WTC11 (cell line): ENCODE measurements around the gene ETFB. TPM values are rescaled to one million over a fixed set of nuclear protein-coding genes. Genes with fewer than 3 reads are reported as not detected.

Source experiments
- ATAC-seq: fragments of 200-7000 bp; cut with Tn5 transposase; 2 replicates; pipeline ENCODE4 v1.10.0; 2021; ENCODE audit warnings: mild to moderate bottlenecking, moderate library complexity
- CTCF ChIA-PET: fragments of 300-600 bp; sonication (Branson Sonifier 250); formaldehyde crosslinking; loops from one replicate; lab custom pipeline; 2021; ENCODE audit warnings: antibody characterized with exemption; lab: Charles Lee
- POLR2A ChIA-PET: fragments of 350-600 bp; sonication (Branson Sonifier 250); formaldehyde crosslinking; loops from one replicate; lab custom pipeline; 2021; ENCODE audit warnings: antibody characterized with exemption; lab: Charles Lee
- DNase-seq: peaks from one replicate; pipeline ENCODE4 v3.0.0; 2021; ENCODE audit warnings: low spot score
- H3K27ac Mint-ChIP-seq: 2 replicates; pipeline ENCODE4 v1.8.0; 2021; ENCODE audit warnings: mixed read lengths
- H3K27me3 Mint-ChIP-seq: 2 replicates; pipeline ENCODE4 v1.8.0; 2021; ENCODE audit warnings: low read depth, mild to moderate bottlenecking, moderate library complexity, mixed read lengths
- H3K36me3 Mint-ChIP-seq: 2 replicates; pipeline ENCODE4 v1.8.0; 2021; ENCODE audit warnings: mixed read lengths
- H3K4me1 Mint-ChIP-seq: 2 replicates; pipeline ENCODE4 v1.8.0; 2022; ENCODE audit warnings: mixed read lengths
- H3K4me3 Mint-ChIP-seq: 2 replicates; pipeline ENCODE4 v1.8.0; 2021; ENCODE audit warnings: mild to moderate bottlenecking, moderate library complexity, mixed read lengths
- H3K9me3 Mint-ChIP-seq: 2 replicates; pipeline ENCODE4 v1.8.0; 2021; ENCODE audit warnings: mixed read lengths
- ATF1 ChIP-seq: sonication (generic); formaldehyde crosslinking; IDR thresholded peaks from 2 replicates; pipeline ENCODE4 v1.8.1; 2023; ENCODE audit warnings: mild to moderate bottlenecking, moderate library complexity, missing genetic modification reagents
- FOXK1 ChIP-seq: sonication (generic); formaldehyde crosslinking; IDR thresholded peaks from 2 replicates; pipeline ENCODE4 v1.8.0; 2022; ENCODE audit warnings: mild to moderate bottlenecking, moderate library complexity, missing genetic modification reagents
- GABPB1 ChIP-seq: sonication (generic); formaldehyde crosslinking; IDR thresholded peaks from 2 replicates; pipeline ENCODE4 v1.8.1; 2023; ENCODE audit warnings: mild to moderate bottlenecking, missing genetic modification reagents
- SMAD4 ChIP-seq: sonication (generic); formaldehyde crosslinking; IDR thresholded peaks from 2 replicates; pipeline ENCODE4 v1.8.0; 2022; ENCODE audit warnings: mild to moderate bottlenecking, missing genetic modification reagents
- ZNF121 ChIP-seq: sonication (generic); formaldehyde crosslinking; IDR thresholded peaks from 2 replicates; pipeline ENCODE4 v1.8.0; 2023; ENCODE audit warnings: missing genetic modification reagents
- total RNA-seq: library from RNA; stranded (reverse); gene quantifications from 3 replicates; pipeline ENCODE4 v1.2.3, GENCODE V29; 2021
- TF ChIP-seq, protein P1 (sequence below): sonication (generic); formaldehyde crosslinking; IDR thresholded peaks from 2 replicates; pipeline ENCODE4 v1.8.1; 2022; ENCODE audit warnings: mild to moderate bottlenecking, moderate library complexity, missing genetic modification reagents
- TF ChIP-seq, protein P2 (sequence below): sonication (generic); formaldehyde crosslinking; conservative IDR thresholded peaks from 2 replicates; pipeline ENCODE4 v1.8.1; 2023; ENCODE audit warnings: mild to moderate bottlenecking, low read depth, missing genetic modification reagents, moderate library complexity
- TF ChIP-seq, protein P3 (sequence below): sonication (generic); formaldehyde crosslinking; IDR thresholded peaks from 2 replicates; pipeline ENCODE4 v1.8.1; 2022; ENCODE audit warnings: low read depth, mild to moderate bottlenecking, moderate library complexity, missing genetic modification reagents, borderline replicate concordance
- TF ChIP-seq, protein P4 (sequence below): sonication (generic); formaldehyde crosslinking; IDR thresholded peaks from 2 replicates; pipeline ENCODE4 v1.8.0; 2022; ENCODE audit warnings: mild to moderate bottlenecking, missing genetic modification reagents
- TF ChIP-seq, protein P5 (sequence below): sonication (generic); formaldehyde crosslinking; IDR thresholded peaks from 2 replicates; pipeline ENCODE4 v1.8.1; 2022; ENCODE audit warnings: missing genetic modification reagents, borderline replicate concordance
- TF ChIP-seq, protein P6 (sequence below): fragments of 250-450 bp; sonication (Bioruptor Pico); IDR thresholded peaks from 2 replicates; pipeline ENCODE4 v1.9.0; 2021; ENCODE audit warnings: mild to moderate bottlenecking, borderline replicate concordance
- TF ChIP-seq, protein P7 (sequence below): sonication (generic); formaldehyde crosslinking; IDR thresholded peaks from 2 replicates; pipeline ENCODE4 v1.8.1; 2023; ENCODE audit warnings: mild to moderate bottlenecking, moderate library complexity, missing genetic modification reagents

ETFB gene
- total RNA-seq, 1 experiment from 2014 or later = 60.6 TPM

DNA sequence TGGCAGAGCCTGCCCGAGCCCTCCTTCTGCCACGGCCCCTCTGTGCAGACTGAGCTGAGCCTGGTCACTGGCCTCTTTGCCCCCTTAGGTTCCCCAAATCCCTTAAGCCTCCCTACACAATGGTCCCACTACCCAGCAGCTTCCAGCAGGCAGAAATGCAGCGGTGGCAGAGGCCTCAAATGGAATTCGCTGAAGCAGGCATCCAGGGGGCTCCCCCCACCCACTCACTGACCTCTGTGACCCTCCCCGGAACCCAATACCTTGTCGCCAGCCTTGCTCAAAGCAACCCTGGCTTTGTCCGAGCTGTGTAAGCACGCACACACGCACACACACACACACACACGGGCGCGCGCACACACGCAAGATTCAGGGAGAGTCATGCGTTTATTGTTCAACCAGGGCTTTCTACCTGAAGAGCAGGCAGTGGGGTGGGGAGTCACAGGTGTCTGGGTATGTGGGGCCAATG is 21.8 kb upstream of the ETFB start, which contains the start of gene LIM2:
TSS of gene LIM2 (minus strand) at position 51 of the 466 bp plus-strand sequence. CDS start 531 bp downstream, outside the sequence.
- Mint-ChIP-seq H3K36me3 (no peaks in the 10 kb centered on the region), H3K4me3 (no peak within 1 kb of the TSS), H3K27me3 (peaks cover 2% of the 10 kb centered on the region), H3K9me3 (no peaks in the 10 kb centered on the region), H3K4me1 (peaks cover 19% of the 10 kb centered on the region), H3K27ac (no peak within 1 kb of the TSS)
- POLR2A ChIA-PET = interaction anchor here (1.0 kb wide), 1 partner anchor 20 kb away, joined by 4 read pairs; no protein-coding TSS in a partner anchor
- DNase-seq = no peak
- CTCF ChIA-PET = interaction anchor here (1.0 to 1.5 kb wide), 3 partner anchors 10 to 92 kb away, joined by 3 to 4 read pairs (median 3); no protein-coding TSS in a partner anchor
- ATAC-seq = no peak
- TF ChIP-seq, protein P1, sequence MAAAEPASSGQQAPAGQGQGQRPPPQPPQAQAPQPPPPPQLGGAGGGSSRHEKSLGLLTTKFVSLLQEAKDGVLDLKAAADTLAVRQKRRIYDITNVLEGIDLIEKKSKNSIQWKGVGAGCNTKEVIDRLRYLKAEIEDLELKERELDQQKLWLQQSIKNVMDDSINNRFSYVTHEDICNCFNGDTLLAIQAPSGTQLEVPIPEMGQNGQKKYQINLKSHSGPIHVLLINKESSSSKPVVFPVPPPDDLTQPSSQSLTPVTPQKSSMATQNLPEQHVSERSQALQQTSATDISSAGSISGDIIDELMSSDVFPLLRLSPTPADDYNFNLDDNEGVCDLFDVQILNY (CRISPR knock-in tag) = no peak
- TF ChIP-seq ZNF121 (no peak), FOXK1 (CRISPR knock-in tag) (no peak), GABPB1 (CRISPR knock-in tag) (peak; percentile 73; the same call in 1 of the 2 replicates), ATF1 (CRISPR knock-in tag) (no peak)
- TF ChIP-seq, protein P2, sequence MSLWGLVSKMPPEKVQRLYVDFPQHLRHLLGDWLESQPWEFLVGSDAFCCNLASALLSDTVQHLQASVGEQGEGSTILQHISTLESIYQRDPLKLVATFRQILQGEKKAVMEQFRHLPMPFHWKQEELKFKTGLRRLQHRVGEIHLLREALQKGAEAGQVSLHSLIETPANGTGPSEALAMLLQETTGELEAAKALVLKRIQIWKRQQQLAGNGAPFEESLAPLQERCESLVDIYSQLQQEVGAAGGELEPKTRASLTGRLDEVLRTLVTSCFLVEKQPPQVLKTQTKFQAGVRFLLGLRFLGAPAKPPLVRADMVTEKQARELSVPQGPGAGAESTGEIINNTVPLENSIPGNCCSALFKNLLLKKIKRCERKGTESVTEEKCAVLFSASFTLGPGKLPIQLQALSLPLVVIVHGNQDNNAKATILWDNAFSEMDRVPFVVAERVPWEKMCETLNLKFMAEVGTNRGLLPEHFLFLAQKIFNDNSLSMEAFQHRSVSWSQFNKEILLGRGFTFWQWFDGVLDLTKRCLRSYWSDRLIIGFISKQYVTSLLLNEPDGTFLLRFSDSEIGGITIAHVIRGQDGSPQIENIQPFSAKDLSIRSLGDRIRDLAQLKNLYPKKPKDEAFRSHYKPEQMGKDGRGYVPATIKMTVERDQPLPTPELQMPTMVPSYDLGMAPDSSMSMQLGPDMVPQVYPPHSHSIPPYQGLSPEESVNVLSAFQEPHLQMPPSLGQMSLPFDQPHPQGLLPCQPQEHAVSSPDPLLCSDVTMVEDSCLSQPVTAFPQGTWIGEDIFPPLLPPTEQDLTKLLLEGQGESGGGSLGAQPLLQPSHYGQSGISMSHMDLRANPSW = no peak

DNA sequence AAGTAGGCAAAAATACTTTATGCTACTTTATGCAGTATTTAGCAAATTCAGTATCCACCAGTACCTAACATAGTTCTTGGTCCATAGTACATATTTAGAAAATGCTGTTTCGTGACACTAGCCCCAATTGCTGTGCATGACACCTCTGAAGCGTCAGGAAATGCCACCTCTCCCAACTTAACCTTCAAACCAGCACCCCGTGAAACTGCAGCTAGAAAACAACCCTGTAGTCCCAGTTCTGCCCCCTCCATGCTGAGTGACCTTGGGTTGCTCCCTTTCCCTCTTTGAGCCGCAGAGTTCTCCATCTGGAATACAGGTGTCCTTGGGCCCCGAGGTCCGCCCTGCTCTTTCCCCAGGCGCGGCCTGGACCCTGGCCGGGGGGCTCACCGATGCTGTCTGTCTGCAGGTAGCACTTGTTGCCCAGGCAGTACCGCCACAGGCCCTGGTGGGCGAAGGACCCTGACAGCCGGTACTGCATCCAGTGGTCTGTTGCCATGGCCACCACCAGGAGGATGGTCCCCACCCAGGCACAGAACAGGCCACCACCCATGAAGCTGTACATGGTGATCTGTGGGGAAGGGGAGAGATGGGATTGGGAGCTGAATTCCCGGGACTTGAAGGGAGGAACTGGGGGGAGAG is 20.8 kb upstream of the ETFB start:
- ATAC-seq (no peak), DNase-seq (no peak)
- Mint-ChIP-seq H3K27ac (no peak overlapping the region), H3K27me3 (peaks cover 2% of the 10 kb centered on the region), H3K4me1 (peaks cover 17% of the 10 kb centered on the region), H3K36me3 (no peaks in the 10 kb centered on the region; the same call in 1 of the 2 replicates), H3K9me3 (peaks cover 6% of the 10 kb centered on the region)
- TF ChIP-seq, protein P3, sequence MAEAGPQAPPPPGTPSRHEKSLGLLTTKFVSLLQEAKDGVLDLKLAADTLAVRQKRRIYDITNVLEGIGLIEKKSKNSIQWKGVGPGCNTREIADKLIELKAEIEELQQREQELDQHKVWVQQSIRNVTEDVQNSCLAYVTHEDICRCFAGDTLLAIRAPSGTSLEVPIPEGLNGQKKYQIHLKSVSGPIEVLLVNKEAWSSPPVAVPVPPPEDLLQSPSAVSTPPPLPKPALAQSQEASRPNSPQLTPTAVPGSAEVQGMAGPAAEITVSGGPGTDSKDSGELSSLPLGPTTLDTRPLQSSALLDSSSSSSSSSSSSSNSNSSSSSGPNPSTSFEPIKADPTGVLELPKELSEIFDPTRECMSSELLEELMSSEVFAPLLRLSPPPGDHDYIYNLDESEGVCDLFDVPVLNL (CRISPR knock-in tag) = no peak
- TF ChIP-seq SMAD4 (CRISPR knock-in tag) = no peak
- TF ChIP-seq, protein P4, sequence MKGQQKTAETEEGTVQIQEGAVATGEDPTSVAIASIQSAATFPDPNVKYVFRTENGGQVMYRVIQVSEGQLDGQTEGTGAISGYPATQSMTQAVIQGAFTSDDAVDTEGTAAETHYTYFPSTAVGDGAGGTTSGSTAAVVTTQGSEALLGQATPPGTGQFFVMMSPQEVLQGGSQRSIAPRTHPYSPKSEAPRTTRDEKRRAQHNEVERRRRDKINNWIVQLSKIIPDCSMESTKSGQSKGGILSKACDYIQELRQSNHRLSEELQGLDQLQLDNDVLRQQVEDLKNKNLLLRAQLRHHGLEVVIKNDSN (CRISPR knock-in tag) = no peak
- TF ChIP-seq, protein P5, sequence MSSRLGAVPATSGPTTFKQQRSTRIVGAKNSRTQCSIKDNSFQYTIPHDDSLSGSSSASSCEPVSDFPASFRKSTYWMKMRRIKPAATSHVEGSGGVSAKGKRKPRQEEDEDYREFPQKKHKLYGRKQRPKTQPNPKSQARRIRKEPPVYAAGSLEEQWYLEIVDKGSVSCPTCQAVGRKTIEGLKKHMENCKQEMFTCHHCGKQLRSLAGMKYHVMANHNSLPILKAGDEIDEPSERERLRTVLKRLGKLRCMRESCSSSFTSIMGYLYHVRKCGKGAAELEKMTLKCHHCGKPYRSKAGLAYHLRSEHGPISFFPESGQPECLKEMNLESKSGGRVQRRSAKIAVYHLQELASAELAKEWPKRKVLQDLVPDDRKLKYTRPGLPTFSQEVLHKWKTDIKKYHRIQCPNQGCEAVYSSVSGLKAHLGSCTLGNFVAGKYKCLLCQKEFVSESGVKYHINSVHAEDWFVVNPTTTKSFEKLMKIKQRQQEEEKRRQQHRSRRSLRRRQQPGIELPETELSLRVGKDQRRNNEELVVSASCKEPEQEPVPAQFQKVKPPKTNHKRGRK = no peak
- TF ChIP-seq, protein P6, sequence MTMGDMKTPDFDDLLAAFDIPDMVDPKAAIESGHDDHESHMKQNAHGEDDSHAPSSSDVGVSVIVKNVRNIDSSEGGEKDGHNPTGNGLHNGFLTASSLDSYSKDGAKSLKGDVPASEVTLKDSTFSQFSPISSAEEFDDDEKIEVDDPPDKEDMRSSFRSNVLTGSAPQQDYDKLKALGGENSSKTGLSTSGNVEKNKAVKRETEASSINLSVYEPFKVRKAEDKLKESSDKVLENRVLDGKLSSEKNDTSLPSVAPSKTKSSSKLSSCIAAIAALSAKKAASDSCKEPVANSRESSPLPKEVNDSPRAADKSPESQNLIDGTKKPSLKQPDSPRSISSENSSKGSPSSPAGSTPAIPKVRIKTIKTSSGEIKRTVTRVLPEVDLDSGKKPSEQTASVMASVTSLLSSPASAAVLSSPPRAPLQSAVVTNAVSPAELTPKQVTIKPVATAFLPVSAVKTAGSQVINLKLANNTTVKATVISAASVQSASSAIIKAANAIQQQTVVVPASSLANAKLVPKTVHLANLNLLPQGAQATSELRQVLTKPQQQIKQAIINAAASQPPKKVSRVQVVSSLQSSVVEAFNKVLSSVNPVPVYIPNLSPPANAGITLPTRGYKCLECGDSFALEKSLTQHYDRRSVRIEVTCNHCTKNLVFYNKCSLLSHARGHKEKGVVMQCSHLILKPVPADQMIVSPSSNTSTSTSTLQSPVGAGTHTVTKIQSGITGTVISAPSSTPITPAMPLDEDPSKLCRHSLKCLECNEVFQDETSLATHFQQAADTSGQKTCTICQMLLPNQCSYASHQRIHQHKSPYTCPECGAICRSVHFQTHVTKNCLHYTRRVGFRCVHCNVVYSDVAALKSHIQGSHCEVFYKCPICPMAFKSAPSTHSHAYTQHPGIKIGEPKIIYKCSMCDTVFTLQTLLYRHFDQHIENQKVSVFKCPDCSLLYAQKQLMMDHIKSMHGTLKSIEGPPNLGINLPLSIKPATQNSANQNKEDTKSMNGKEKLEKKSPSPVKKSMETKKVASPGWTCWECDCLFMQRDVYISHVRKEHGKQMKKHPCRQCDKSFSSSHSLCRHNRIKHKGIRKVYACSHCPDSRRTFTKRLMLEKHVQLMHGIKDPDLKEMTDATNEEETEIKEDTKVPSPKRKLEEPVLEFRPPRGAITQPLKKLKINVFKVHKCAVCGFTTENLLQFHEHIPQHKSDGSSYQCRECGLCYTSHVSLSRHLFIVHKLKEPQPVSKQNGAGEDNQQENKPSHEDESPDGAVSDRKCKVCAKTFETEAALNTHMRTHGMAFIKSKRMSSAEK (CRISPR knock-in tag) = no peak
- TF ChIP-seq, protein P7, sequence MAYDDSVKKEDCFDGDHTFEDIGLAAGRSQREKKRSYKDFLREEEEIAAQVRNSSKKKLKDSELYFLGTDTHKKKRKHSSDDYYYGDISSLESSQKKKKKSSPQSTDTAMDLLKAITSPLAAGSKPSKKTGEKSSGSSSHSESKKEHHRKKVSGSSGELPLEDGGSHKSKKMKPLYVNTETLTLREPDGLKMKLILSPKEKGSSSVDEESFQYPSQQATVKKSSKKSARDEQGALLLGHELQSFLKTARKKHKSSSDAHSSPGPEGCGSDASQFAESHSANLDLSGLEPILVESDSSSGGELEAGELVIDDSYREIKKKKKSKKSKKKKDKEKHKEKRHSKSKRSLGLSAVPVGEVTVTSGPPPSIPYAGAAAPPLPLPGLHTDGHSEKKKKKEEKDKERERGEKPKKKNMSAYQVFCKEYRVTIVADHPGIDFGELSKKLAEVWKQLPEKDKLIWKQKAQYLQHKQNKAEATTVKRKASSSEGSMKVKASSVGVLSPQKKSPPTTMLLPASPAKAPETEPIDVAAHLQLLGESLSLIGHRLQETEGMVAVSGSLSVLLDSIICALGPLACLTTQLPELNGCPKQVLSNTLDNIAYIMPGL (CRISPR knock-in tag) = no peak
- TF ChIP-seq, all 79 proteins: peak for 0
- ChIA-PET POLR2A (no interaction called here), CTCF (interaction anchor here (1.5 kb wide), 1 partner anchor 48 kb away, joined by 3 read pairs; no protein-coding TSS in a partner anchor)
- H3K4me3 Mint-ChIP-seq = no peak overlapping the region
